CD4-positive, alpha-beta T cell treated with Interleukin-10 for 1 hour (primary cell): ENCODE results near the gene KRTCAP3.
A peak's percentile ranks its signal among the peaks of the same experiment; 100 is the strongest.

Experiments used
- DNase-seq: peaks from one replicate; pipeline ENCODE4 v3.0.0-alpha.2; 2020

Gene KRTCAP3

GRCh38 chr2:27441226-27441926 lies 805 bp upstream of the KRTCAP3 start:
- no peak for DNase-seq

GRCh38 chr2:27442920-27443282 lies 720 bp downstream of the KRTCAP3 start:
- DNase-seq, result no peak

GRCh38 chr2:27445155-27445554 lies 3.0 kb downstream of the KRTCAP3 start:
- no peak for DNase-seq

- DNase-seq, result no peak
Observed at GRCh38 chr2:27445615-27446014, 3.4 kb downstream of the KRTCAP3 start.

GRCh38 chr2:27446057-27446456 lies 3.9 kb downstream of the KRTCAP3 start:
- DNase-seq, result no peak

GRCh38 chr2:27448381-27448780 lies 6.2 kb downstream of the KRTCAP3 start:
- no peak for DNase-seq

GRCh38 chr2:27451095-27451494 lies 8.9 kb downstream of the KRTCAP3 start:
- DNase-seq, result no peak

- DNase-seq, result no peak
Observed at GRCh38 chr2:27453968-27454367, 11.8 kb downstream of the KRTCAP3 start.

GRCh38 chr2:27461118-27461517 lies 18.9 kb downstream of the KRTCAP3 start:
- DNase-seq, result no peak

GRCh38 chr2:27464443-27464842 lies 22.3 kb downstream of the KRTCAP3 start:
- DNase-seq, result no peak

GRCh38 chr2:27471961-27472360 lies 29.8 kb downstream of the KRTCAP3 start:
- no peak for DNase-seq

GRCh38 chr2:27485496-27485895 lies 43.3 kb downstream of the KRTCAP3 start:
- DNase-seq, result no peak

GRCh38 chr2:27489118-27489497 lies 46.9 kb downstream of the KRTCAP3 start:
- no peak for DNase-seq

GRCh38 chr2:27489498-27490397 lies 47.6 kb downstream of the KRTCAP3 start, which contains the start of gene IFT172:
IFT172 (minus strand) TSS chr2:27489743; CDS start chr2:27489653, 90 bp downstream.
- peak; percentile 99 for DNase-seq

- no peak for DNase-seq
Observed at GRCh38 chr2:27492557-27492956, 50.4 kb downstream of the KRTCAP3 start.

GRCh38 chr2:27493948-27494283 lies 51.7 kb downstream of the KRTCAP3 start:
- DNase-seq, result no peak
